ENCODE measurements around the gene CATSPER1. TPM values are rescaled to one million over a fixed set of nuclear protein-coding genes. Genes with fewer than 3 reads are reported as not detected.

Gene CATSPER1
- total RNA-seq, 2 donors from 2014 or later = not detected

GRCh38 chr11:66044757-66045156 lies 18.5 kb upstream of the CATSPER1 start:
- Histone ChIP-seq H3K36me3 (ENCODE audit: control insufficient read depth, insufficient read depth, low read length) (no peaks in the 10 kb centered on the region), H3K9me3 (ENCODE audit: control insufficient read depth, low read length) (no peaks in the 10 kb centered on the region), H3K27ac (ENCODE audit: low read depth, low read length) (no peak overlapping the region), H3K27me3 (ENCODE audit: control insufficient read depth, insufficient read depth, low read length, poor library complexity, severe bottlenecking) (no peaks in the 10 kb centered on the region), H3K9ac (ENCODE audit: extremely low read depth, low read length, poor library complexity, severe bottlenecking) (no peak overlapping the region), H3K4me1 (ENCODE audit: control insufficient read depth, insufficient read depth, low read length) (peaks cover 4% of the 10 kb centered on the region), H3K4me3 (ENCODE audit: low read length) (no peak overlapping the region)
- peaks cover 17% of the 10 kb centered on the region for H3K36me3 Mint-ChIP-seq (ENCODE audit: low read depth)
- H3K27ac Mint-ChIP-seq = no peak overlapping the region
- H3K4me1 Mint-ChIP-seq = peaks cover 15% of the 10 kb centered on the region
- TF ChIP-seq, protein P1, sequence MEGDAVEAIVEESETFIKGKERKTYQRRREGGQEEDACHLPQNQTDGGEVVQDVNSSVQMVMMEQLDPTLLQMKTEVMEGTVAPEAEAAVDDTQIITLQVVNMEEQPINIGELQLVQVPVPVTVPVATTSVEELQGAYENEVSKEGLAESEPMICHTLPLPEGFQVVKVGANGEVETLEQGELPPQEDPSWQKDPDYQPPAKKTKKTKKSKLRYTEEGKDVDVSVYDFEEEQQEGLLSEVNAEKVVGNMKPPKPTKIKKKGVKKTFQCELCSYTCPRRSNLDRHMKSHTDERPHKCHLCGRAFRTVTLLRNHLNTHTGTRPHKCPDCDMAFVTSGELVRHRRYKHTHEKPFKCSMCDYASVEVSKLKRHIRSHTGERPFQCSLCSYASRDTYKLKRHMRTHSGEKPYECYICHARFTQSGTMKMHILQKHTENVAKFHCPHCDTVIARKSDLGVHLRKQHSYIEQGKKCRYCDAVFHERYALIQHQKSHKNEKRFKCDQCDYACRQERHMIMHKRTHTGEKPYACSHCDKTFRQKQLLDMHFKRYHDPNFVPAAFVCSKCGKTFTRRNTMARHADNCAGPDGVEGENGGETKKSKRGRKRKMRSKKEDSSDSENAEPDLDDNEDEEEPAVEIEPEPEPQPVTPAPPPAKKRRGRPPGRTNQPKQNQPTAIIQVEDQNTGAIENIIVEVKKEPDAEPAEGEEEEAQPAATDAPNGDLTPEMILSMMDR (conservative IDR thresholded peaks at IDR 0.05) = no peak
- H3K4me3 Mint-ChIP-seq = no peak overlapping the region
- 82 to 87% methylated on average over 6 of the region's 6 CpGs for WGBS, 2 experiments (ENCODE audit: insufficient coverage in 1 of 2, insufficient read length in 1 of 2)
- peaks cover 4% of the 10 kb centered on the region for H3K27me3 Mint-ChIP-seq (ENCODE audit: insufficient read depth)
- H3K9me3 Mint-ChIP-seq = no peaks in the 10 kb centered on the region
- DNase-seq = no peak

DNA sequence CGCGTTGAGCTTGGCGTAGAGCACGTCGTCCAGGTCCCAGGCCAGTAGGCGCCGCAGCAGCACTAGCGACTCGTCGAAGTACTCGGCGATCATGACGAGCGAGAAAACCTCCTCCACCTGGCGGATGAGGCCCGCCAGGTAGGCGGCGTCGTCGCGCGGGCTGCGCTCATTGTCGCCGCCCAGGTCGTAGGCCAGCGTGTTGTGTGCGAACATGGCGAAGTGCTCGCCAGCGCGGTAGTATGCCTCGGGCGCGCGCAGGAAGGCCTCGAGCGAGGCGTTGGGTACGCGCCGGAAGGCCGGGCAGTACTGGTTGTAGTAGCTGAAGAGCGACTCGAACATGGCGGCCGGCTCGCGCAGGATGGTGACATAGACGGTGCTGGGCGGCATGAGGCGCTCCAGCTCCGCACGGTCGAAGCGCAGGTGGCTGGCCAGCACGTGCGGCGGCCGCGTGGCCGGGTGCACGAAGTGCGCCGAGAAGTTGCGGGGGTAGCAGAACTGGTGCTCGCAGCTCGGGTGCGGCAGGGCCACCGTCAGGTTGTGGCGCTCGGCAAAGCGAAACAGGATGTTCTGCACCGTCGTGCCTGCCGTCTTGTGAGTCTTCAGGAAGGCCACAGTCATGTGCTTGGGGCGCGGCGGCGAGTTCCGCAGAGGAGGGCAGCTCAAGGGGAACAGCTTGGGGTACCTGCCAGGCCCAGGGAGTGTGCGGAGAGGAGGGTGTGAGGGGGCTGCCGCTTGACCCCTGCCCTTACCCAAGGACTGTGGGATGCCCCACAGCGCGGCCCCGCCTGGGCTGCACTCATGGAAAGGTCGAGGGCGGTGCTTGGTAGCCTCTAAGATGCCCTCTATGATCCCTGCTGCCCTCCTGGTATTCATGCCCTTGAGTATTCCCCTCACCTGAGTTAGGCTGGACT lies 17.0 kb upstream of the CATSPER1 start:
- 96 to 98% methylated on average over 64 to 88 of the region's 88 CpGs for WGBS, 2 experiments (ENCODE audit: insufficient coverage in 1 of 2, insufficient read length in 1 of 2)
- Mint-ChIP-seq H3K9me3 (no peaks in the 10 kb centered on the region), H3K36me3 (ENCODE audit: low read depth) (peaks cover 17% of the 10 kb centered on the region), H3K4me3 (no peak overlapping the region), H3K27me3 (ENCODE audit: insufficient read depth) (peaks cover 2% of the 10 kb centered on the region), H3K27ac (no peak overlapping the region), H3K4me1 (peaks cover 12% of the 10 kb centered on the region)
- H3K4me1 ChIP-seq (ENCODE audit: control insufficient read depth, insufficient read depth, low read length) = peaks cover 4% of the 10 kb centered on the region
- no peak overlapping the region for H3K9ac ChIP-seq (ENCODE audit: extremely low read depth, low read length, poor library complexity, severe bottlenecking)
- no peak overlapping the region for H3K4me3 ChIP-seq (ENCODE audit: low read length)
- no peak overlapping the region for H3K27ac ChIP-seq (ENCODE audit: low read depth, low read length)
- H3K36me3 ChIP-seq (ENCODE audit: control insufficient read depth, insufficient read depth, low read length) = no peaks in the 10 kb centered on the region
- DNase-seq = no peak
- H3K9me3 ChIP-seq (ENCODE audit: control insufficient read depth, low read length) = no peaks in the 10 kb centered on the region
- H3K27me3 ChIP-seq (ENCODE audit: control insufficient read depth, insufficient read depth, low read length, poor library complexity, severe bottlenecking) = no peaks in the 10 kb centered on the region
- TF ChIP-seq, protein P1 (conservative IDR thresholded peaks at IDR 0.05) = no peak

- TF ChIP-seq, protein P1 (conservative IDR thresholded peaks at IDR 0.05) = no peak
- 94 to 97% methylated on average over 64 to 81 of the region's 81 CpGs for WGBS, 2 experiments (ENCODE audit: insufficient coverage in 1 of 2, insufficient read length in 1 of 2)
- Mint-ChIP-seq H3K4me3 (no peak overlapping the region), H3K27ac (no peak overlapping the region), H3K27me3 (ENCODE audit: insufficient read depth) (no peaks in the 10 kb centered on the region), H3K4me1 (peaks cover 10% of the 10 kb centered on the region), H3K9me3 (peaks cover 5% of the 10 kb centered on the region), H3K36me3 (ENCODE audit: low read depth) (peaks cover 17% of the 10 kb centered on the region)
- no peak overlapping the region for H3K9ac ChIP-seq (ENCODE audit: extremely low read depth, low read length, poor library complexity, severe bottlenecking)
- H3K4me1 ChIP-seq (ENCODE audit: control insufficient read depth, insufficient read depth, low read length) = peaks cover 4% of the 10 kb centered on the region
- H3K27me3 ChIP-seq (ENCODE audit: control insufficient read depth, insufficient read depth, low read length, poor library complexity, severe bottlenecking) = no peaks in the 10 kb centered on the region
- no peaks in the 10 kb centered on the region for H3K36me3 ChIP-seq (ENCODE audit: control insufficient read depth, insufficient read depth, low read length)
- DNase-seq = no peak
- no peak overlapping the region for H3K27ac ChIP-seq (ENCODE audit: low read depth, low read length)
- H3K9me3 ChIP-seq (ENCODE audit: control insufficient read depth, low read length) = no peaks in the 10 kb centered on the region
- no peak overlapping the region for H3K4me3 ChIP-seq (ENCODE audit: low read length)
Observed at GRCh38 chr11:66042227-66042995, 16.1 kb upstream of the CATSPER1 start.
